Gastrocnemius medialis (tissue), 4 donors: ENCODE measurements around the gene SCARB1.

ENCODE experiments used
- CTCF ChIP-seq, 5 experiments: fragments of 450-650 bp in 3 of 5; fragments of 200-600 bp in 2 of 5; sonication (generic) in 2 of 5; IDR thresholded peaks in 4 of 5; conservative IDR thresholded peaks in 1 of 5; 1 replicate in 4 of 5; 2 replicates in 1 of 5; pipeline ENCODE4 v1.5.1; 2016 to 2019; ENCODE audit warnings: antibody characterized with exemption in 5 of 5, mild to moderate bottlenecking in 3 of 5, moderate library complexity in 3 of 5
- POLR2A ChIP-seq, 2 donors: fragments of 450-650 bp; IDR thresholded peaks; one replicate each; pipeline ENCODE4 v1.6.1; 2017; ENCODE audit warnings: antibody characterized with exemption in 2 of 2, mild to moderate bottlenecking in 2 of 2, moderate library complexity in 2 of 2

DNA sequence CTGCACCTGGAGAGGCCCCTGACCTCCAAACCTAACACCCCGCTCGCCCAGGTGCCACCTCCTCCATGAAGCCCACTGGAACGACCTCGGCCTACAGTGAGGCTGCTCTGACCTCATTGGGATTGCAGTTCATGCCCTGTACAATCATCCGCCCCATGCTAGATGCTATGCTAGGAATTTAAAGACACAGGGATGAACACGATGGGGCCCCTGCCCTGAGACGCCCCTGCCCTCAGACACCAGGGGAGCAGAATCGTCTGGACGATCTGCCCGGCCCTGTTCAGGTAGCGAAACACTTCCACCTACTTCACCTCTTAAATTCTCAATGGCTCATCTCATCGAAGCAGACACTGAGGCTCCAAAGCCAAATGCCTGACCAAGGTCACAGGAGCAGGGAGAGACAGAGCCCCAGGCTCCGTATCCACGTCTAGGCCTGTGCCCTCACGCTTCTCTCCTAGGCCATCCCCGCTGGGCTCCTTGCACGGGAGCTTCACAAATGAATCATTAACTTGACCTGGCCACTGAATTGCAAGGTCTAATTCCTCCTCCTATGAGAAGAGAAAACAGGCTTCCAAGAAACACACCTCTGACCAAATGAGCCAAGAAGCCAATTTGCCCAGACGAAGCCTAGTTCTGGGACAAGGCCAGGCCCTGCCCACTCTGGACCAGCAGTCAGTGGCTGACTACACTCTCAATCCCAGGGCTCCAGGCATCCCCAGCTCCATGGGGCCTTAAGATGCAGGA lies 35.2 kb downstream of the SCARB1 start:
- TF ChIP-seq CTCF (IDR thresholded peaks at IDR 0.05 in 4 of 5, conservative IDR thresholded peaks at IDR 0.05 in 1 of 5) (no peak), POLR2A (IDR thresholded peaks at IDR 0.05) (no peak)
